GM12878 (cell line): ENCODE results near the gene VPS54. TPM values are rescaled to one million over a fixed set of nuclear protein-coding genes. Genes with fewer than 3 reads are reported as not detected.

Experiments used
- ATF7 ChIP-seq: fragments of 450-650 bp; IDR thresholded peaks from 2 replicates; pipeline ENCODE4 v1.6.1; 2016; ENCODE audit warnings: low read depth, mild to moderate bottlenecking
- BACH1 ChIP-seq: fragments of 450-650 bp; IDR thresholded peaks from 2 replicates; pipeline ENCODE4 v1.6.1; 2017; ENCODE audit warnings: mild to moderate bottlenecking, borderline replicate concordance
- BCL3 ChIP-seq: IDR thresholded peaks from 2 replicates; pipeline ENCODE4 v1.6.1; 2011; ENCODE audit warnings: borderline replicate concordance, low read depth, mild to moderate bottlenecking, moderate library complexity, low read length; ENCODE audit not compliant: insufficient read depth, poor library complexity, severe bottlenecking
- ELK1 ChIP-seq: IDR thresholded peaks from 2 replicates; pipeline ENCODE4 v1.6.1; 2012; ENCODE audit warnings: low read depth, low read length, improper control_type of control experiment
- IKZF2 ChIP-seq, 2 experiments: fragments of 450-650 bp; IDR thresholded peaks; 2 replicates each; pipeline ENCODE4 v1.6.1; 2017; ENCODE audit warnings: mild to moderate bottlenecking in 2 of 2, moderate library complexity in 2 of 2
- KDM1A ChIP-seq: fragments of 200-600 bp; sonication (generic); IDR thresholded peaks from 2 replicates; pipeline ENCODE4 v1.6.1; 2016; ENCODE audit warnings: borderline replicate concordance
- MEF2B ChIP-seq: fragments of 450-650 bp; IDR thresholded peaks from 2 replicates; pipeline ENCODE4 v1.6.1; 2018; ENCODE audit warnings: mild to moderate bottlenecking, moderate library complexity; ENCODE audit not compliant: partially characterized antibody, poor library complexity, severe bottlenecking
- NR2C2 ChIP-seq: IDR thresholded peaks from 2 replicates; pipeline ENCODE4 v1.6.1; 2011; ENCODE audit warnings: borderline replicate concordance, low read depth; ENCODE audit not compliant: control insufficient read depth, insufficient read length
- NR2F1 ChIP-seq: fragments of 450-650 bp; conservative IDR thresholded peaks from 2 replicates; pipeline ENCODE4 v1.6.1; 2017; ENCODE audit warnings: mild to moderate bottlenecking
- PKNOX1 ChIP-seq: fragments of 450-650 bp; IDR thresholded peaks from 2 replicates; pipeline ENCODE4 v1.6.1; 2016; ENCODE audit warnings: mild to moderate bottlenecking
- SMAD1 ChIP-seq: fragments of 450-650 bp; IDR thresholded peaks from 2 replicates; pipeline ENCODE4 v1.6.1; 2018; ENCODE audit warnings: mild to moderate bottlenecking, low read depth; ENCODE audit not compliant: partially characterized antibody
- SRF ChIP-seq, 2 experiments: IDR thresholded peaks; 2 replicates each; pipeline ENCODE4 v1.6.1; 2011; ENCODE audit warnings: low read depth in 2 of 2, low read length in 2 of 2, mild to moderate bottlenecking in 1 of 2, moderate library complexity in 1 of 2
- TBL1XR1 ChIP-seq: IDR thresholded peaks from 2 replicates; pipeline ENCODE4 v1.6.1; 2012; ENCODE audit warnings: low read depth, low read length, improper control_type of control experiment
- TCF3 ChIP-seq: IDR thresholded peaks from 2 replicates; pipeline ENCODE4 v1.6.1; 2012; ENCODE audit warnings: low read depth, mild to moderate bottlenecking, low read length, borderline replicate concordance; ENCODE audit not compliant: insufficient read depth
- USF2 ChIP-seq: IDR thresholded peaks from 2 replicates; pipeline ENCODE4 v1.6.1; 2011; ENCODE audit warnings: low read depth, low read length, improper control_type of control experiment, borderline replicate concordance
- ZBED1 ChIP-seq: IDR thresholded peaks from 2 replicates; pipeline ENCODE4 v1.6.1; 2016; ENCODE audit warnings: borderline replicate concordance
- ZNF217 ChIP-seq: fragments of 450-650 bp; IDR thresholded peaks from 2 replicates; pipeline ENCODE4 v1.6.1; 2017; ENCODE audit warnings: antibody characterized with exemption, mild to moderate bottlenecking
- polyA plus RNA-seq, 11 experiments: library from polyadenylated mRNA; depleted of rRNA in 4 of 11; unstranded in 6 of 11; stranded (reverse) in 5 of 11; fragments of >200 nt; fragmentation: Nextera tagmentation in 4 of 11; fragmentation: Illumina TruSeq in 1 of 11; extraction: Ambion mirVana in 4 of 11; extraction: Trizol in 1 of 11; gene quantifications; 1 replicate in 1 of 11; 2 replicates in 10 of 11; pipeline versions ENCODE4 v1.2.1 to v1.2.3, GENCODE V29; 2011 to 2016; ENCODE audit warnings: inconsistent platforms in 2 of 11, missing spikeins in 2 of 11, low read depth in 1 of 11
- total RNA-seq, 4 experiments: library from RNA; depleted of rRNA in 3 of 4; stranded (reverse); fragments of >200 nt in 3 of 4; fragmentation: Illumina TruSeq in 1 of 4; extraction: Trizol in 1 of 4; gene quantifications; 2 replicates each; pipeline versions ENCODE4 v1.2.1 to v1.2.3, GENCODE V29; 2013 to 2021
- TF ChIP-seq, protein P1 (sequence below): fragments of 450-650 bp; IDR thresholded peaks from 2 replicates; pipeline ENCODE4 v1.6.1; 2017; ENCODE audit warnings: mild to moderate bottlenecking, moderate library complexity

VPS54 gene
- total and polyA plus RNA-seq, 10 of the 15 experiments (the other 5 are each of a cell fraction or from before 2014, with no cell fraction given) = 1.6 to 16.2 (median 9.3) TPM

DNA sequence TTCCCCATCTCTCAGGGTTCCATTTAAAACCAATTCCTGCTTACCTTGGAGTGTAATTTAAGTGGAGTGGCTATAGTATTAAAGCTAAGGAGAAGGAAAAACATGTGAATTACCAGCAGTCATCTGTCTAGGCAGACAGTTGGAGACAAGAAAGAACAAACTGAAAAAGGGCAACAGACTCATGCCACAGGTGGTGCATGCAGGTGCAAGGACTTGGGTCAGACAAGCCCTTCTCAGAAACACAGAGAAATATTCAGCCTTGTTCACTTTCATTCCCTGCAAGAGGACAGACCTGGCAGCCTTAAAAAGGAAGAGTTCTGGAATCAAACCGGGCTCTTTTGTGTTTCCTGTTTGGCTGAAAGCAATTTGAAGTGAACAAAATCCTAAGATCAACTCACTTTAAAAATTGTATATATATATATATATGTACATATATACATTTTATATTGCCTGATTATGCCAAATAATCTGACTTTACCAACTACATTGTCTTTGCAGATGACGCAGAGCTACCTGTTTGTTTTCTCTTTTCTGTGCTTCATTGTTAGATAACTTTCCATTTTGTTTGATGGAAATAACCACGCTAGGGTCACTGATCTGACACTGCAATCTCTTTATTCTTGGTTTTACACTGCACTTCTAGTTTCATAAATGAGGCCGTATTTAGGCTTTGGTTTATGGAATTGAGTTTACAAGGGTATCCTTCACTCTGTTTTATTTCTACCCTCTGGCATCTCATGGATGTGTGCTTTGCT, 35.1 kb upstream of the VPS54 start (continued):
- TF ChIP-seq USF2 (no peak), MEF2B (peak; percentile 14), BCL3 (no peak), NR2C2 (no peak), SRF (IDR thresholded peaks at IDR 0.05; ENCODE audit: low read depth in 2 of 2, low read length in 2 of 2) (no peak), NR2F1 (0 out of 2 replicates have a peak, but pooled peaks have one; percentile 14), TBL1XR1 (no peak), ELK1 (no peak), TCF3 (0 out of 2 replicates have a peak, but pooled peaks have one; percentile 24), BACH1 (no peak), ATF7 (no peak), PKNOX1 (no peak), SMAD1 (no peak), ZNF217 (no peak), ZBED1 (no peak), IKZF2 (IDR thresholded peaks at IDR 0.05) (0 out of 4 replicates have a peak, but pooled peaks of 1 of the 2 experiments have one; percentile 22), KDM1A (no peak)
- TF ChIP-seq, protein P1, sequence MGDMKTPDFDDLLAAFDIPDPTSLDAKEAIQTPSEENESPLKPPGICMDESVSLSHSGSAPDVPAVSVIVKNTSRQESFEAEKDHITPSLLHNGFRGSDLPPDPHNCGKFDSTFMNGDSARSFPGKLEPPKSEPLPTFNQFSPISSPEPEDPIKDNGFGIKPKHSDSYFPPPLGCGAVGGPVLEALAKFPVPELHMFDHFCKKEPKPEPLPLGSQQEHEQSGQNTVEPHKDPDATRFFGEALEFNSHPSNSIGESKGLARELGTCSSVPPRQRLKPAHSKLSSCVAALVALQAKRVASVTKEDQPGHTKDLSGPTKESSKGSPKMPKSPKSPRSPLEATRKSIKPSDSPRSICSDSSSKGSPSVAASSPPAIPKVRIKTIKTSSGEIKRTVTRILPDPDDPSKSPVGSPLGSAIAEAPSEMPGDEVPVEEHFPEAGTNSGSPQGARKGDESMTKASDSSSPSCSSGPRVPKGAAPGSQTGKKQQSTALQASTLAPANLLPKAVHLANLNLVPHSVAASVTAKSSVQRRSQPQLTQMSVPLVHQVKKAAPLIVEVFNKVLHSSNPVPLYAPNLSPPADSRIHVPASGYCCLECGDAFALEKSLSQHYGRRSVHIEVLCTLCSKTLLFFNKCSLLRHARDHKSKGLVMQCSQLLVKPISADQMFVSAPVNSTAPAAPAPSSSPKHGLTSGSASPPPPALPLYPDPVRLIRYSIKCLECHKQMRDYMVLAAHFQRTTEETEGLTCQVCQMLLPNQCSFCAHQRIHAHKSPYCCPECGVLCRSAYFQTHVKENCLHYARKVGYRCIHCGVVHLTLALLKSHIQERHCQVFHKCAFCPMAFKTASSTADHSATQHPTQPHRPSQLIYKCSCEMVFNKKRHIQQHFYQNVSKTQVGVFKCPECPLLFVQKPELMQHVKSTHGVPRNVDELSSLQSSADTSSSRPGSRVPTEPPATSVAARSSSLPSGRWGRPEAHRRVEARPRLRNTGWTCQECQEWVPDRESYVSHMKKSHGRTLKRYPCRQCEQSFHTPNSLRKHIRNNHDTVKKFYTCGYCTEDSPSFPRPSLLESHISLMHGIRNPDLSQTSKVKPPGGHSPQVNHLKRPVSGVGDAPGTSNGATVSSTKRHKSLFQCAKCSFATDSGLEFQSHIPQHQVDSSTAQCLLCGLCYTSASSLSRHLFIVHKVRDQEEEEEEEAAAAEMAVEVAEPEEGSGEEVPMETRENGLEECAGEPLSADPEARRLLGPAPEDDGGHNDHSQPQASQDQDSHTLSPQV = no peak
